ENCODE data around the gene HIVEP1. TPM values are rescaled to one million over a fixed set of nuclear protein-coding genes. Genes with fewer than 3 reads are reported as not detected.

Gene HIVEP1
- total and polyA plus RNA-seq, 4 donors: 2.7 to 27.2 (median 6.2) TPM

DNA sequence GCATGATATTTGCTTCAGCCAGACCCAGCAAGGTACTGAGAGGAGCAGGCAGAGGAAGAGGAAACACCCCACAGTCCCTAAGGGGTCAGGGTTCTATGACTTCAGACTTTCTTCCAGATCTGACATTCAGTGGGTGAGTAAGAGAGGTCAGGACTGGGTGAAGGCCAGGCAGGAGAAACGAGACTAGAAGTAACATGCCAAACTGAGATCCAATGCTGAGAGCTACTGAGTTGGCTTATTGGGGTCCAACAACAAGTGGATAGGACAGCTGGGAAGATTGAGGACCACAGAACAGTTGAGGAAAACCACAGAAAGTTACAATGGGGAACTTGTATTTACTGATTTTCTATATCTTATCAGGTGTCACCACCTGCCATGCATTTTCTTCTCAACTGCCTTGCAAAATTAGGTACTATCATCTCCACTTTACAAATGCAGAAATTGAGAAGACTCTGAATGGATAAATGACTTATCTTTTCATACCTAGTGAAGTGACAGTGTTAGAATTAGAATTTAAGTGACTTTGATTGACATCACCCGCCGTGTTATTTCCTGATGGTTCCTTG lies 43.8 kb upstream of the HIVEP1 start:
- H3K4me3 ChIP-seq (ENCODE audit: low read depth in 1 of 3, low read length in 3 of 3): no peak overlapping the region
- no peaks in the 10 kb centered on the region for H3K27me3 ChIP-seq (ENCODE audit: control insufficient read depth in 4 of 4, insufficient read depth in 4 of 4, low read length in 3 of 4)
- H3K9ac ChIP-seq (ENCODE audit: low read depth in 1 of 2, low read length in 2 of 2): no peak overlapping the region
- H3K9me3 ChIP-seq (ENCODE audit: control insufficient read depth in 4 of 4, low read length in 3 of 4): no peaks in the 10 kb centered on the region
- H3K27ac ChIP-seq (ENCODE audit: low read depth in 1 of 2, low read length in 2 of 2): no peak overlapping the region
- no peak for TF ChIP-seq HNF4G (IDR thresholded peaks at IDR 0.05)
- TF ChIP-seq FOXA1 (IDR thresholded peaks at IDR 0.05): no peak
- TF ChIP-seq RXRA (IDR thresholded peaks at IDR 0.05): no peak
- TF ChIP-seq, protein P1, sequence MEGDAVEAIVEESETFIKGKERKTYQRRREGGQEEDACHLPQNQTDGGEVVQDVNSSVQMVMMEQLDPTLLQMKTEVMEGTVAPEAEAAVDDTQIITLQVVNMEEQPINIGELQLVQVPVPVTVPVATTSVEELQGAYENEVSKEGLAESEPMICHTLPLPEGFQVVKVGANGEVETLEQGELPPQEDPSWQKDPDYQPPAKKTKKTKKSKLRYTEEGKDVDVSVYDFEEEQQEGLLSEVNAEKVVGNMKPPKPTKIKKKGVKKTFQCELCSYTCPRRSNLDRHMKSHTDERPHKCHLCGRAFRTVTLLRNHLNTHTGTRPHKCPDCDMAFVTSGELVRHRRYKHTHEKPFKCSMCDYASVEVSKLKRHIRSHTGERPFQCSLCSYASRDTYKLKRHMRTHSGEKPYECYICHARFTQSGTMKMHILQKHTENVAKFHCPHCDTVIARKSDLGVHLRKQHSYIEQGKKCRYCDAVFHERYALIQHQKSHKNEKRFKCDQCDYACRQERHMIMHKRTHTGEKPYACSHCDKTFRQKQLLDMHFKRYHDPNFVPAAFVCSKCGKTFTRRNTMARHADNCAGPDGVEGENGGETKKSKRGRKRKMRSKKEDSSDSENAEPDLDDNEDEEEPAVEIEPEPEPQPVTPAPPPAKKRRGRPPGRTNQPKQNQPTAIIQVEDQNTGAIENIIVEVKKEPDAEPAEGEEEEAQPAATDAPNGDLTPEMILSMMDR (IDR thresholded peaks at IDR 0.05; ENCODE audit: low read depth, low read length, missing input control): no peak
- TF ChIP-seq RAD21 (IDR thresholded peaks at IDR 0.05): no peak
- TF ChIP-seq, protein P2, sequence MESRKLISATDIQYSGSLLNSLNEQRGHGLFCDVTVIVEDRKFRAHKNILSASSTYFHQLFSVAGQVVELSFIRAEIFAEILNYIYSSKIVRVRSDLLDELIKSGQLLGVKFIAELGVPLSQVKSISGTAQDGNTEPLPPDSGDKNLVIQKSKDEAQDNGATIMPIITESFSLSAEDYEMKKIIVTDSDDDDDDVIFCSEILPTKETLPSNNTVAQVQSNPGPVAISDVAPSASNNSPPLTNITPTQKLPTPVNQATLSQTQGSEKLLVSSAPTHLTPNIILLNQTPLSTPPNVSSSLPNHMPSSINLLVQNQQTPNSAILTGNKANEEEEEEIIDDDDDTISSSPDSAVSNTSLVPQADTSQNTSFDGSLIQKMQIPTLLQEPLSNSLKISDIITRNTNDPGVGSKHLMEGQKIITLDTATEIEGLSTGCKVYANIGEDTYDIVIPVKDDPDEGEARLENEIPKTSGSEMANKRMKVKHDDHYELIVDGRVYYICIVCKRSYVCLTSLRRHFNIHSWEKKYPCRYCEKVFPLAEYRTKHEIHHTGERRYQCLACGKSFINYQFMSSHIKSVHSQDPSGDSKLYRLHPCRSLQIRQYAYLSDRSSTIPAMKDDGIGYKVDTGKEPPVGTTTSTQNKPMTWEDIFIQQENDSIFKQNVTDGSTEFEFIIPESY (IDR thresholded peaks at IDR 0.05): no peak
- TF ChIP-seq, protein P3, sequence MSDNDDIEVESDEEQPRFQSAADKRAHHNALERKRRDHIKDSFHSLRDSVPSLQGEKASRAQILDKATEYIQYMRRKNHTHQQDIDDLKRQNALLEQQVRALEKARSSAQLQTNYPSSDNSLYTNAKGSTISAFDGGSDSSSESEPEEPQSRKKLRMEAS (IDR thresholded peaks at IDR 0.05): no peak
- no peak for TF ChIP-seq YY1 (IDR thresholded peaks at IDR 0.05)
- no peak for TF ChIP-seq NR2F2 (IDR thresholded peaks at IDR 0.05)
- TF ChIP-seq, protein P4, sequence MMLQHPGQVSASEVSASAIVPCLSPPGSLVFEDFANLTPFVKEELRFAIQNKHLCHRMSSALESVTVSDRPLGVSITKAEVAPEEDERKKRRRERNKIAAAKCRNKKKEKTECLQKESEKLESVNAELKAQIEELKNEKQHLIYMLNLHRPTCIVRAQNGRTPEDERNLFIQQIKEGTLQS (IDR thresholded peaks at IDR 0.05): no peak
- TF ChIP-seq JUND (IDR thresholded peaks at IDR 0.05): no peak
- no peak for TF ChIP-seq EGR1 (IDR thresholded peaks at IDR 0.05; ENCODE audit: low read depth in 2 of 2)
- no peak for TF ChIP-seq TAF1 (conservative IDR thresholded peaks at IDR 0.05)
- TF ChIP-seq, protein P5, sequence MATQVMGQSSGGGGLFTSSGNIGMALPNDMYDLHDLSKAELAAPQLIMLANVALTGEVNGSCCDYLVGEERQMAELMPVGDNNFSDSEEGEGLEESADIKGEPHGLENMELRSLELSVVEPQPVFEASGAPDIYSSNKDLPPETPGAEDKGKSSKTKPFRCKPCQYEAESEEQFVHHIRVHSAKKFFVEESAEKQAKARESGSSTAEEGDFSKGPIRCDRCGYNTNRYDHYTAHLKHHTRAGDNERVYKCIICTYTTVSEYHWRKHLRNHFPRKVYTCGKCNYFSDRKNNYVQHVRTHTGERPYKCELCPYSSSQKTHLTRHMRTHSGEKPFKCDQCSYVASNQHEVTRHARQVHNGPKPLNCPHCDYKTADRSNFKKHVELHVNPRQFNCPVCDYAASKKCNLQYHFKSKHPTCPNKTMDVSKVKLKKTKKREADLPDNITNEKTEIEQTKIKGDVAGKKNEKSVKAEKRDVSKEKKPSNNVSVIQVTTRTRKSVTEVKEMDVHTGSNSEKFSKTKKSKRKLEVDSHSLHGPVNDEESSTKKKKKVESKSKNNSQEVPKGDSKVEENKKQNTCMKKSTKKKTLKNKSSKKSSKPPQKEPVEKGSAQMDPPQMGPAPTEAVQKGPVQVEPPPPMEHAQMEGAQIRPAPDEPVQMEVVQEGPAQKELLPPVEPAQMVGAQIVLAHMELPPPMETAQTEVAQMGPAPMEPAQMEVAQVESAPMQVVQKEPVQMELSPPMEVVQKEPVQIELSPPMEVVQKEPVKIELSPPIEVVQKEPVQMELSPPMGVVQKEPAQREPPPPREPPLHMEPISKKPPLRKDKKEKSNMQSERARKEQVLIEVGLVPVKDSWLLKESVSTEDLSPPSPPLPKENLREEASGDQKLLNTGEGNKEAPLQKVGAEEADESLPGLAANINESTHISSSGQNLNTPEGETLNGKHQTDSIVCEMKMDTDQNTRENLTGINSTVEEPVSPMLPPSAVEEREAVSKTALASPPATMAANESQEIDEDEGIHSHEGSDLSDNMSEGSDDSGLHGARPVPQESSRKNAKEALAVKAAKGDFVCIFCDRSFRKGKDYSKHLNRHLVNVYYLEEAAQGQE (IDR thresholded peaks at IDR 0.05): no peak
- no peak for TF ChIP-seq HNF4A (conservative IDR thresholded peaks at IDR 0.05)
- no peak for TF ChIP-seq GABPA (IDR thresholded peaks at IDR 0.05 in 1 of 2, conservative IDR thresholded peaks at IDR 0.05 in 1 of 2)
- no peak for TF ChIP-seq FOXA2 (IDR thresholded peaks at IDR 0.05)
- no peak for TF ChIP-seq SP1 (IDR thresholded peaks at IDR 0.05)
- WGBS: 87% methylated on average over 3 of the region's 3 CpGs
- no peaks in the 10 kb centered on the region for H3K36me3 ChIP-seq (ENCODE audit: control insufficient read depth in 4 of 4, insufficient read depth in 3 of 4, low read depth in 1 of 4, low read length in 3 of 4)
- no peak for DNase-seq (ENCODE audit: low spot score)
- H3K4me1 ChIP-seq (ENCODE audit: control insufficient read depth in 4 of 4, insufficient read depth in 4 of 4, low read length in 3 of 4): no peaks in the 10 kb centered on the region
